Muscle layer of duodenum (tissue), 2 donors: ENCODE measurements around the gene CD300LB.

Source experiments
- H3K27ac ChIP-seq: one replicate; pipeline ENCODE4 v1.7.0; 2013; ENCODE audit warnings: mild to moderate bottlenecking, low read length
- H3K27me3 ChIP-seq: one replicate; pipeline ENCODE4 v1.7.0; 2013; ENCODE audit warnings: low read depth, mild to moderate bottlenecking, control low read depth, low read length
- H3K36me3 ChIP-seq, 2 donors: one replicate each; pipeline ENCODE4 v1.7.0; 2013; ENCODE audit warnings: low read length in 2 of 2, control low read depth in 1 of 2, mild to moderate bottlenecking in 1 of 2; ENCODE audit not compliant: insufficient read depth in 2 of 2, control insufficient read depth in 1 of 2
- H3K4me1 ChIP-seq, 2 donors: one replicate each; pipeline ENCODE4 v1.7.0; 2013; ENCODE audit warnings: low read length in 2 of 2, mild to moderate bottlenecking in 2 of 2, control low read depth in 1 of 2, moderate library complexity in 1 of 2; ENCODE audit not compliant: insufficient read depth in 2 of 2, control insufficient read depth in 1 of 2
- H3K4me3 ChIP-seq, 2 donors: one replicate each; pipeline ENCODE4 v1.7.0; 2013; ENCODE audit warnings: low read length in 2 of 2, low read depth in 1 of 2, mild to moderate bottlenecking in 1 of 2
- H3K9me3 ChIP-seq, 2 donors: one replicate each; pipeline ENCODE4 v1.7.0; 2013; ENCODE audit warnings: low read length in 2 of 2, control low read depth in 1 of 2, mild to moderate bottlenecking in 1 of 2; ENCODE audit not compliant: control insufficient read depth in 1 of 2
- donor health status: healthy.

The CD300LB gene

DNA sequence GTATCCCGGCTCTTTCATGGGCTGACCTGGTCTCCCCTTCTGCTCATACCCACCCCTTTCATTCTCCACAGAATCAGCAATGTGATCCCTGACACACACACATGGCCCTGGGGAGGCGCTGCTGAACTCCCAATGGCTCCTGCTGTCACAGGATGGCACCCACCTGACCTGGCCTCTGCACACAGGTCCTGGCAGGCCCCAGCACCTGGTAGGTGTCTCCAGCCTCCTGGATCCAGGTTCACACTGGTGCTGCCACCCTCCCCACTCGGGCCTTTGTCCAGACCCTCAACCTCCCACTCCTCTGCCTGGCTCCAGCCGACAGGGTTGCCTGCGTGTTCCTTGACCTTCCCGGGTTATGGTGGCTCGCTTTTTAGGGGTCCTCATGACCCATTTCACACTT lies 16.0 kb upstream of the CD300LB start:
- no peaks in the 10 kb centered on the region for H3K27me3 ChIP-seq
- no peaks in the 10 kb centered on the region for H3K4me1 ChIP-seq
- H3K9me3 ChIP-seq: no peaks in the 10 kb centered on the region
- H3K4me3 ChIP-seq: no peak overlapping the region
- no peak overlapping the region for H3K27ac ChIP-seq
- H3K36me3 ChIP-seq: no peaks in the 10 kb centered on the region

DNA sequence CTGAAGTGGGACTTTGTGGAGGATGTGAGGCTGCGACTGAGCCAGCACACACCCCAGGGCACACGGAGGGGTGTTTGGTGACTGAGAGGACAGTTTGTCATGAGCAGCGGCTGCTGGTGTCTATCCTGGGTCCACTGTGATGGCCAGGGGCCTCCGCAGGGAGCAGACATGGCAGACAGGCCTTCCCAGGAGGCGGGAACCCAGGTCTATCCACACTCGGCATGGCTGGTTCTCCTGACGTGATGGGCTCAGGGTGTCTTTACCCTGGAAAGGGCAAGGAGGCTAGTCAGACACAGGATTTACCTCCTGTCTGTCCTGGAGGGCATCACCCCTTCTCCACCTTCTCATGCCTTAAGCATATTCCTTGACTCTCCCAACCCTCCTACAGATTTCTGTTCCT lies 15.3 kb upstream of the CD300LB start:
- Histone ChIP-seq H3K27me3 (no peaks in the 10 kb centered on the region), H3K4me1 (no peaks in the 10 kb centered on the region), H3K27ac (no peak overlapping the region)

DNA sequence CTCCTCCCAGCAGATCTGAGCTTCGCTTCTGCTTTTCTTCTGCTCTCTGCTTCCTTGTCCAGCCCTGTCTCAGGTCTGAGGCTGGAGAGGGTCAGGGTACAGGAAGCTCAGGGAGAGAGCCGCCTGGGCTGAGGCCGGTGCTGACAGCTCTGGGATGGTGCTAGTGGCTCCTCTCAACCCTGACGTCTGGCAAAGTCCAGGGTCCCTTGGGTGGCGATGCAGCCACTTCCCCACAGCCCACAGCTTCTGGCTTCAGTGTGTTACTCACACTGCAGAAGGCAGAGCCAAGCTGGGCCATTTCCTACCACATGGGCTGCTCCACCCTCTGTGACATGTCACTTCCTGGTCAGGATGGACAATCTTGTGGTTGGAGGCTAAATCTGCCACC lies 14.6 kb upstream of the CD300LB start, which contains the start of gene CD300C:
Gene CD300C, minus strand, starts transcription at position 273 of the 388 bp plus-strand sequence. CDS start 333 bp downstream, outside the sequence.
- Histone ChIP-seq H3K9me3 (no peaks in the 10 kb centered on the region), H3K36me3 (no peaks in the 10 kb centered on the region), H3K4me3 (peak within 1 kb of the TSS in 1 of 2 donors; percentile 30)

More for the DNA sequence above, 15.3 kb upstream of the CD300LB start:
- H3K4me3 ChIP-seq: no peak overlapping the region
- H3K36me3 ChIP-seq: no peaks in the 10 kb centered on the region
- H3K9me3 ChIP-seq: no peaks in the 10 kb centered on the region

DNA sequence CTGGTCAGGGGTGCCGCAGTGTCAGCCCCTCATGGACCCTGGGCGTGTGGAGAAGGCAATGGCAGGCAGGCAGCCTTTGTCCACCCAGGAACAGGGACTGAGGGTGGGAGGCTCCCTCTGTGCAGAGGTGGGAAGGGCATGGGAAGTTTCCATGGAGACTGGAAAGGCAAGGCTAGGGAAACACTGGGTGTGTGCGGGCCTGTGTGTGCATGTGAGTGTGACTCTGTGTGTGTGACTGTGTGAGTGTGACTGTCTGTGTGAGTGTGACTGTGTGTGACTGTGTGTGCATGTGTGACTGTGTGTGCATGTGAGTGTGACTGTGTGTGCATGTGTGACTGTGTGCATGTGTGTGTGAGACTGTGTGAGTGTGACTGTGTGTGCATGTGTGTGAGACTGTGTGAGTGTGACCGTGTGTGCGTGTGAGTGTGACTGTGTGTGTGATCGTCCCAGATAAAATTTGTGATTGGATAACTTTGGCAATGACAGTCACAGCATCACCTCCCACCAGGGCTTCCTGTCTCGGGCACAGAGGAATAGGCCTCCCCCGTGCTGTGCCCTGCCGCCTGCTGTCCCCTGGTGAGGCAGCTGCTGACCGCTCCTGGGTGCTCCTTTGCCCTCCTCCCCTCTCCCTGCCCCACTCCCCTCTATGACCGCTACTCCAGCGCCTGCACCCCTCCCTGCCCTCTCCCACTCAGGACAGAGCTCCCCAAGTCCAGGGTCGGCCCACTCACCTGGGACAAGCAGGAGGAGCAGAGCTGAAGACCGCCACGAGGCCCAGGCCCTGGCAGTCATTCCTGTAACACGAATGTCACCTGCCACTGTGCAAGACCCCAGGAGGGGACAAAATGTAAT lies 13.9 kb upstream of the CD300LB start:
- Histone ChIP-seq H3K4me1 (no peaks in the 10 kb centered on the region), H3K9me3 (no peaks in the 10 kb centered on the region), H3K27me3 (no peaks in the 10 kb centered on the region), H3K4me3 (peak overlapping the region in 1 of 2 donors; percentile 30), H3K27ac (no peak overlapping the region), H3K36me3 (no peaks in the 10 kb centered on the region)

More for the DNA sequence above, 14.6 kb upstream of the CD300LB start, which contains the start of gene CD300C:
- H3K27ac ChIP-seq: no peak within 1 kb of the TSS
- H3K27me3 ChIP-seq: no peaks in the 10 kb centered on the region
- H3K4me1 ChIP-seq: no peaks in the 10 kb centered on the region

GRCh38 chr17:74543891-74544760 lies 12.9 kb upstream of the CD300LB start:
- Histone ChIP-seq H3K4me1 (no peaks in the 10 kb centered on the region), H3K36me3 (no peaks in the 10 kb centered on the region), H3K9me3 (no peaks in the 10 kb centered on the region), H3K27me3 (no peaks in the 10 kb centered on the region), H3K27ac (no peak overlapping the region), H3K4me3 (no peak overlapping the region)

DNA sequence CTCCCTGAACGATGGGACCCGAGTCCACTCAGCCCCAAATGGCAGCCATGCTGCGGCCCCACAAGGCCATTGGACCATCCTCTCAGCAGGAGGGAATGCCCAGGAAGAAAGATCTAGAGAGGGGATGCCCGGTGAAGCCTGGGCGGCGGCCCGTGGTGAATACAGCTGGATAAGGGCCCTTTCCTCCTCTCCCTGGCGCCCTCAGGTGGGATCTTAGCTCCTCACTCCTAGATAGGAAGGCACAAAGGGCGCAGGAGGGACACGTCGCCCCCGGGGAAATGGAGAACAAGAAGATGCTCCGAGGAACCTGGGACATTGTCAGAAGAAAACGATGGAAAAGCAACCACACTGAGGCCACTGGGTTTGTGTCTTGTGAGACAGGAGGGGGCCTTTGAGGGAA lies 12.1 kb upstream of the CD300LB start:
- Histone ChIP-seq H3K4me3 (no peak overlapping the region), H3K36me3 (no peaks in the 10 kb centered on the region), H3K4me1 (no peaks in the 10 kb centered on the region), H3K27me3 (no peaks in the 10 kb centered on the region), H3K27ac (no peak overlapping the region), H3K9me3 (no peaks in the 10 kb centered on the region)

DNA sequence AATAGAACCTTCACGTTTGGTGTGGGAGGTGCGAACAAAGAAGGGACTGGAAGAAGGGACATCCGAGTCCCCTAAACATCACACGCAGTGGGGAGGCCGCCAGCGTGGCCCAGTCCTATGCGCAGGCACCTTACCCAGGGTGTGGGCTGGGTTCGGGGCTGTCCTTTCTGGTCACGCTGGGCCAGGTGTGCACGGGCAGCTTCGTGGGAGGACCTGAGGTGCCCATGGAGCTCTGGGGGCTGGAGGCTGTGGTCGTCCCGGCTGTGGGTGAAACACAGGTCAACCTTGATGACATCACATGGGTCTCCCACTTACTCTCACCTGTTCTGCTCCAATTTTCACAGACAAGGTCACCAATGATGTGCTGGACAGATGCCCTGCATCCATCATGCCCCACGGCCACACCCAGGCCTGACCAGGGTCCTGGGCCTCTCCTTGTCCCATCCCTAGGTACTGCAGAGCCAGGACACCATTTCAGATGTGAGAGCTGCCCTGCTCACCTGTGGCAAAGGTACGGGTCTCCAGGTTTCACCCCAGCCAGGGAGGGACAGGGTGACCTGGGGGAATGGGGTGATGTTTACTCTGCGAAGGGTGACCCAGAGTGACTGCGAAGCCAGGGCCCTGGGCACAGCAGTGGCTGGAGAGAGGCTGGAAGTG lies 11.6 kb upstream of the CD300LB start:
- Histone ChIP-seq H3K36me3 (no peaks in the 10 kb centered on the region), H3K4me1 (no peaks in the 10 kb centered on the region), H3K27ac (no peak overlapping the region), H3K9me3 (no peaks in the 10 kb centered on the region), H3K4me3 (no peak overlapping the region), H3K27me3 (no peaks in the 10 kb centered on the region)

- H3K9me3 ChIP-seq: no peaks in the 10 kb centered on the region
- no peak overlapping the region for H3K4me3 ChIP-seq
- H3K27ac ChIP-seq: no peak overlapping the region
- H3K36me3 ChIP-seq: no peaks in the 10 kb centered on the region
- no peaks in the 10 kb centered on the region for H3K27me3 ChIP-seq
- no peaks in the 10 kb centered on the region for H3K4me1 ChIP-seq
Measured at GRCh38 chr17:74542166-74542565, 10.9 kb upstream of the CD300LB start.

DNA sequence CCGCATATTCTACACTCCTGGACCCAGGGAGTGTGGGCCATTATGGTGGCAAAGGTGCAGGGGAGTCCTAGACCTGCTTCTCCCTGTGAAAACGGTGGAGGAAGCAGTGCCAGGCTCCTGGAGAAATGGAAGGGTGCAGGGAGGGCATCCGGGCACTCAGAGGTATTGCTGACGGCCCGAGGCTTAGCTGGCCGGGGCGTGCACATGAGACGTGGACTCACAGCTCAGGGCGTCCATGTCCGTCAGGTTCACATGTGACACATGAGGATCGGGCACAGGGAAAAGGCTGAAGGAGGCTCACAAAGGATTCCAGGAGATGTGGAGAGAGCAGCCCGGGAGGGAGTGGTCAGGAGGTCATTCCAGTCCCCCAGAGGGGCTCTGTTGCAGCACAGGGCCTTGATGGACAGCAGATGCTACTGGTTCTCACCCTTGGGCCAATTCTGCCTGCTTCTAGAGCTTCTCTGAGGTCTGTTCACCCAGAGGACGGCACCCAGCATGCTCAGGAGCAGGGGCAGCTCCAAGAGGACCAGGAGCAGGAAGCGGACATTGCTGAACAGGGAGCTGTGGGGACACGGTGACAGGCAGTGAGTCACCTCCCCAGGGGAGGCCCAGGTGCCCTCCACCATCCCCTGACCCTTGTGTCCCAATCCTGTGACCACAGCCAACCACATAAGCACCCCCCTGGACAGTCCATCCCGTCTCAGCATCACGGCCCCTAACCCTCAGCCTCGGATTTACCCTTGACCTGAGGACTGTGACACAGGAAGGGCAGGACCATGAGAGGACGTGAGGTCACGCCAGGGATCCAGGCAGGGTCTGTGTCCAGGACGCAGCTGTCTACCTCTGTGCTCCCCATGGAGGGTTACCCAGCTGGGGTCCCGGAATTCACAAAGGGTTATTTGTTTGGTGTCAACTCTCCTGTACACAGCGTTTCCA lies 10.2 kb upstream of the CD300LB start:
- Histone ChIP-seq H3K27ac (no peak overlapping the region), H3K4me3 (no peak overlapping the region), H3K4me1 (no peaks in the 10 kb centered on the region), H3K36me3 (no peaks in the 10 kb centered on the region), H3K9me3 (no peaks in the 10 kb centered on the region), H3K27me3 (no peaks in the 10 kb centered on the region)

DNA sequence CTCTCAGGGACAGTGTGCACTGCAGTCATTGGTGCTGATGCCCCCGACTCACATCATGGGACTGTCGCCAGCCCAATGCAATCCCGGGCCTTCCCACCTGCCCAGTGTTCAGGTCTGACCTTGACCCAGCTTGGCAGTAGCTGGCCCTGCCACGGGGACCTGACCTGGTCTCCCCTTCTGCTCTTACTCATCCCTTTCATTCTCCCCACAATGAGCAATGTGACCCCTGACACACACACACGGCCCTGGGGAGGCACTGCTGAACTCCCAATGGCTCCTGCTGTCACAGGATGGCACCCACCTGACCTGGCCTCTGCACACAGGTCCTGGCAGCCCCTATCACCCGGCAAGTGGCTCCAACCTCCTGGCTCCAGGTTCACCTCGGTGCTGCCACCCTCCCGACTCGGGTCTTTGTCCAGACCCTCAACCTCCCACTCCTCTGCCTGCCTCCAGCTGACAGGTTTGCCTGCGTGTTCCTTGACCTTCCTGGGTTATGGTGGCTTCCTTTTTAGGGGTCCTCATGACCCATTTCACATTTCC lies 8.1 kb upstream of the CD300LB start:
- Histone ChIP-seq H3K36me3 (no peaks in the 10 kb centered on the region), H3K4me3 (no peak overlapping the region), H3K4me1 (no peaks in the 10 kb centered on the region), H3K9me3 (peaks cover 0 to 4% of the 10 kb centered on the region in 2 donors), H3K27ac (no peak overlapping the region), H3K27me3 (no peaks in the 10 kb centered on the region)
